ENCODE results near the gene FURIN. TPM values are rescaled to one million over a fixed set of nuclear protein-coding genes. Genes with fewer than 3 reads are reported as not detected.

Gene FURIN
- total RNA-seq, 1 donor from 2014 or later, result 122 TPM

GRCh38 chr15:90877315-90877714 is 8.9 kb downstream of the FURIN start:
- H3K4me1 ChIP-seq (ENCODE audit: insufficient read depth, low read length), result peaks cover 23% of the 10 kb centered on the region
- Mint-ChIP-seq H3K9me3 (ENCODE audit: unreplicated experiment) (no peaks in the 10 kb centered on the region), H3K27me3 (ENCODE audit: low read depth, unreplicated experiment) (no peaks in the 10 kb centered on the region), H3K27ac (ENCODE audit: unreplicated experiment) (no peak overlapping the region), H3K36me3 (ENCODE audit: low read depth, unreplicated experiment) (peaks cover 15% of the 10 kb centered on the region), H3K4me3 (ENCODE audit: unreplicated experiment) (no peak overlapping the region), H3K4me1 (ENCODE audit: low read depth, unreplicated experiment) (peaks cover 13% of the 10 kb centered on the region)
- FAIRE-seq, result no peak
- H3K27me3 ChIP-seq (ENCODE audit: insufficient read depth, low read length), result no peaks in the 10 kb centered on the region
- no peak overlapping the region for H3K27ac ChIP-seq (ENCODE audit: low read depth, low read length)
- H4K20me1 ChIP-seq (ENCODE audit: insufficient read depth, low read length), result peaks cover 37% of the 10 kb centered on the region
- TF ChIP-seq CTCF (IDR thresholded peaks at IDR 0.05; ENCODE audit: insufficient read depth, low read depth, low read length), result no peak
- no peak for TF ChIP-seq EZH2 (IDR thresholded peaks at IDR 0.05; ENCODE audit: insufficient read depth, low read length)
- peaks cover 38% of the 10 kb centered on the region for H3K79me2 ChIP-seq (ENCODE audit: insufficient read depth, low read length)
- DNase-seq (ENCODE audit: low read depth), result no peak
- no peak overlapping the region for H3K9ac ChIP-seq (ENCODE audit: low read length)
- no peak overlapping the region for H3K4me3 ChIP-seq (ENCODE audit: insufficient read depth, low read depth, low read length)
- no peak overlapping the region for H3K4me2 ChIP-seq (ENCODE audit: low read length)
- H3K36me3 ChIP-seq (ENCODE audit: insufficient read depth, low read length), result peaks cover 18% of the 10 kb centered on the region
- no peaks in the 10 kb centered on the region for H3K9me3 ChIP-seq (ENCODE audit: insufficient read depth, low read depth, low read length)
- H2AFZ ChIP-seq (ENCODE audit: low read depth, low read length), result no peak overlapping the region

- H3K27me3 Mint-ChIP-seq (ENCODE audit: low read depth, unreplicated experiment), result no peaks in the 10 kb centered on the region
- H3K27ac Mint-ChIP-seq (ENCODE audit: unreplicated experiment), result no peak overlapping the region
- TF ChIP-seq CTCF (IDR thresholded peaks at IDR 0.05; ENCODE audit: insufficient read depth, low read depth, low read length) (no peak), EZH2 (IDR thresholded peaks at IDR 0.05; ENCODE audit: insufficient read depth, low read length) (no peak)
- no peaks in the 10 kb centered on the region for H3K27me3 ChIP-seq (ENCODE audit: insufficient read depth, low read length)
- H3K9me3 Mint-ChIP-seq (ENCODE audit: unreplicated experiment), result no peaks in the 10 kb centered on the region
- H3K4me3 Mint-ChIP-seq (ENCODE audit: unreplicated experiment), result no peak overlapping the region
- peaks cover 31% of the 10 kb centered on the region for H3K79me2 ChIP-seq (ENCODE audit: insufficient read depth, low read length)
- H3K4me3 ChIP-seq (ENCODE audit: insufficient read depth, low read depth, low read length), result no peak overlapping the region
- H3K36me3 Mint-ChIP-seq (ENCODE audit: low read depth, unreplicated experiment), result peaks cover 15% of the 10 kb centered on the region
- H3K9me3 ChIP-seq (ENCODE audit: insufficient read depth, low read depth, low read length), result no peaks in the 10 kb centered on the region
- H3K4me1 Mint-ChIP-seq (ENCODE audit: low read depth, unreplicated experiment), result peaks cover 10% of the 10 kb centered on the region
- FAIRE-seq, result no peak
- peaks cover 18% of the 10 kb centered on the region for H3K36me3 ChIP-seq (ENCODE audit: insufficient read depth, low read length)
- H4K20me1 ChIP-seq (ENCODE audit: insufficient read depth, low read length), result peaks cover 37% of the 10 kb centered on the region
- H3K4me2 ChIP-seq (ENCODE audit: low read length), result no peak overlapping the region
- H3K27ac ChIP-seq (ENCODE audit: low read depth, low read length), result no peak overlapping the region
- no peak overlapping the region for H3K9ac ChIP-seq (ENCODE audit: low read length)
- DNase-seq (ENCODE audit: low read depth), result no peak
- no peak overlapping the region for H2AFZ ChIP-seq (ENCODE audit: low read depth, low read length)
- peaks cover 16% of the 10 kb centered on the region for H3K4me1 ChIP-seq (ENCODE audit: insufficient read depth, low read length)
Measured at GRCh38 chr15:90877996-90878395, 9.6 kb downstream of the FURIN start.

- H3K4me3 Mint-ChIP-seq (ENCODE audit: unreplicated experiment), result no peak overlapping the region
- H3K9me3 Mint-ChIP-seq (ENCODE audit: unreplicated experiment), result no peaks in the 10 kb centered on the region
- DNase-seq (ENCODE audit: low read depth) (no peak), FAIRE-seq (no peak)
- no peaks in the 10 kb centered on the region for H3K27me3 Mint-ChIP-seq (ENCODE audit: low read depth, unreplicated experiment)
- Histone ChIP-seq H3K4me2 (ENCODE audit: low read length) (no peak overlapping the region), H3K9ac (ENCODE audit: low read length) (no peak overlapping the region), H3K27me3 (ENCODE audit: insufficient read depth, low read length) (no peaks in the 10 kb centered on the region), H3K9me3 (ENCODE audit: insufficient read depth, low read depth, low read length) (no peaks in the 10 kb centered on the region), H3K36me3 (ENCODE audit: insufficient read depth, low read length) (peaks cover 18% of the 10 kb centered on the region), H3K79me2 (ENCODE audit: insufficient read depth, low read length) (peaks cover 25% of the 10 kb centered on the region), H4K20me1 (ENCODE audit: insufficient read depth, low read length) (peaks cover 35% of the 10 kb centered on the region), H2AFZ (ENCODE audit: low read depth, low read length) (no peak overlapping the region), H3K4me3 (ENCODE audit: insufficient read depth, low read depth, low read length) (no peak overlapping the region), H3K27ac (ENCODE audit: low read depth, low read length) (no peak overlapping the region), H3K4me1 (ENCODE audit: insufficient read depth, low read length) (peaks cover 11% of the 10 kb centered on the region)
- H3K4me1 Mint-ChIP-seq (ENCODE audit: low read depth, unreplicated experiment), result peaks cover 6% of the 10 kb centered on the region
- H3K36me3 Mint-ChIP-seq (ENCODE audit: low read depth, unreplicated experiment), result peaks cover 15% of the 10 kb centered on the region
- TF ChIP-seq CTCF (IDR thresholded peaks at IDR 0.05; ENCODE audit: insufficient read depth, low read depth, low read length), result no peak
- no peak for TF ChIP-seq EZH2 (IDR thresholded peaks at IDR 0.05; ENCODE audit: insufficient read depth, low read length)
- no peak overlapping the region for H3K27ac Mint-ChIP-seq (ENCODE audit: unreplicated experiment)
Measured at GRCh38 chr15:90878660-90879059, 10.3 kb downstream of the FURIN start.

Data from astrocyte (in vitro differentiated cells and primary cell).